GM15510 (cell line): ENCODE results near the gene ADGRG2.

Experiments used
- POLR2A ChIP-seq: IDR thresholded peaks from 3 replicates; pipeline ENCODE4 v1.6.1; 2011; ENCODE audit warnings: borderline replicate concordance; ENCODE audit not compliant: insufficient read length; ENCODE audit errors: extremely low read depth

The ADGRG2 gene, protein sequence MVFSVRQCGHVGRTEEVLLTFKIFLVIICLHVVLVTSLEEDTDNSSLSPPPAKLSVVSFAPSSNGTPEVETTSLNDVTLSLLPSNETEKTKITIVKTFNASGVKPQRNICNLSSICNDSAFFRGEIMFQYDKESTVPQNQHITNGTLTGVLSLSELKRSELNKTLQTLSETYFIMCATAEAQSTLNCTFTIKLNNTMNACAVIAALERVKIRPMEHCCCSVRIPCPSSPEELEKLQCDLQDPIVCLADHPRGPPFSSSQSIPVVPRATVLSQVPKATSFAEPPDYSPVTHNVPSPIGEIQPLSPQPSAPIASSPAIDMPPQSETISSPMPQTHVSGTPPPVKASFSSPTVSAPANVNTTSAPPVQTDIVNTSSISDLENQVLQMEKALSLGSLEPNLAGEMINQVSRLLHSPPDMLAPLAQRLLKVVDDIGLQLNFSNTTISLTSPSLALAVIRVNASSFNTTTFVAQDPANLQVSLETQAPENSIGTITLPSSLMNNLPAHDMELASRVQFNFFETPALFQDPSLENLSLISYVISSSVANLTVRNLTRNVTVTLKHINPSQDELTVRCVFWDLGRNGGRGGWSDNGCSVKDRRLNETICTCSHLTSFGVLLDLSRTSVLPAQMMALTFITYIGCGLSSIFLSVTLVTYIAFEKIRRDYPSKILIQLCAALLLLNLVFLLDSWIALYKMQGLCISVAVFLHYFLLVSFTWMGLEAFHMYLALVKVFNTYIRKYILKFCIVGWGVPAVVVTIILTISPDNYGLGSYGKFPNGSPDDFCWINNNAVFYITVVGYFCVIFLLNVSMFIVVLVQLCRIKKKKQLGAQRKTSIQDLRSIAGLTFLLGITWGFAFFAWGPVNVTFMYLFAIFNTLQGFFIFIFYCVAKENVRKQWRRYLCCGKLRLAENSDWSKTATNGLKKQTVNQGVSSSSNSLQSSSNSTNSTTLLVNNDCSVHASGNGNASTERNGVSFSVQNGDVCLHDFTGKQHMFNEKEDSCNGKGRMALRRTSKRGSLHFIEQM

DNA sequence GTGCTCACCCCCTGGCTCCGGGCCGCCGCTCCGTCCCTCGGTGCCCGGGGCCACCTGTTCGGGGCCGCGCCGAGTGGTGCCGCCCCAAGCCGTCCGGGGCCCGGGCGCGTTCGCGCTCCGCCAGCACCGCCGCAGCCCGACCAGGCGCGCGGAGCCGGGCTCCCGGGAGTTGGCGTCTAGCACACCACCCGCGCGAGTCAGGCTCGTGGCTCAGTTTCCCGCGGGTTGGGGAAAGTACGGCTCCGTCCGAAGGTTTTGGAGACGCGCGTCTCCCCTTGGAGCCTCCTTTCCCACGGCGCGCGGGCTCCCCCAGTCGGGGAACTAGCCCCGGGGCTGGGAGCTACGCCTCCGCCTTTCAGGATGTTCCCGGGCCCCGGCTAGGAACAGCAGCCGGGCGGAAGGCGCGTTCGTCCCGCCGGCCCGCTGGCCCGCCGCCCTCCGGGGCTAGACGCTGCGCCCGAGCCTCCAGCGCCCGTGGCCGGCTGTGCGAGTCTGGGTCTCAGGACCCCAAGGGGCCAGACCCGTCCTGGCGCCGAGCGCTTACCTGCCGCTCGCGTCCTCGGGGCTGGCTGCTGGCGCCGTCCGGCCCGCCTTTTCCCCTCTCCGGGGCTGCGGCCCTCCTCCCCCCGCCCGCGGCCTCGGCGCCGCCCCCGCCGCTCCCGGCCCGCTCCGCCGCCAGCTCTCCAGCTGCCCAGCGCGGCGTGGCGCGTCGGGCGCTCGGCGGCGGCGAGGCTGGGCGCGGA is at the start of gene ADGRG2:
Gene ADGRG2 (minus strand): TSS at position 571 of the 743 bp plus-strand sequence. CDS start 53,634 bp downstream, outside the sequence.
- TF ChIP-seq POLR2A = no peak

DNA sequence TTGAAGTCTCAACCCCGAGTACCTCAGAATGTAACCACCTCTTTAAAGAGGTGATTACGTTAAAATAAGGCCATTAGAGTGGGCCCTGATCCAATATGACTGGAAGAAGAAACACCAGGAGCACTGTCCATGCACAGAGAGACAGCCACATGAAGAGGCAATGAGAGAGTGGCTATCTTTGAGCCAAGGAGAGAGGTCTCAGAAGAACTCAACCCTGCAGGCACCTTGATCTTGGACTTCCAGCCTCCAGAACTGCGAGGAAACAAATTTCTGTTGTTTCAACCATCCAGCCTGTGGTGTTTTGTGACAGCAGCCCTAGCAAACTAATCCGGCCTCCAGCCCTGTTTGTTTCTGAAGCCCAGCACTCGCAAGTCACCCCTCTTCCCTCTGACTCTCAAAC is 46.3 kb upstream of the ADGRG2 start:
- TF ChIP-seq POLR2A = no peak

DNA sequence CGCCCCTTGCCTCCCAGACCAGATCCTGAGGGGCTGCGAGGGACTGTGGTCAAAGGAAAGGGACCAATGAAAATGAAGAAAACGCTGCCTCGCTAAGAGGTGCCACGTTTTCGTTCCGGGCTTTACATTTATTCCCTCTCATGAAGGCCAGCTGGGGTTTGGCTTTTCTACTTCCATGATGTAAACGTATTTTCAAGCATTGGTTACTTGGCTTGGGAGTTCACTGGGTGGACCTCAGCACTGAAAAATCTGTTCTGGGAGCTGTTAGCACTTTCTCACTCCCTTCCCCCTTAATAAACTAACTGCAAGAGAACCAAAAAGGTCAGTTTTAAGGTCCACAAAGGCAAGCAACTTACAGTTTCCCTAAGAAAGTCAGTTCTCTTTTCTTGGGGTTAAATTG is 40.6 kb upstream of the ADGRG2 start:
- no peak for TF ChIP-seq POLR2A

DNA sequence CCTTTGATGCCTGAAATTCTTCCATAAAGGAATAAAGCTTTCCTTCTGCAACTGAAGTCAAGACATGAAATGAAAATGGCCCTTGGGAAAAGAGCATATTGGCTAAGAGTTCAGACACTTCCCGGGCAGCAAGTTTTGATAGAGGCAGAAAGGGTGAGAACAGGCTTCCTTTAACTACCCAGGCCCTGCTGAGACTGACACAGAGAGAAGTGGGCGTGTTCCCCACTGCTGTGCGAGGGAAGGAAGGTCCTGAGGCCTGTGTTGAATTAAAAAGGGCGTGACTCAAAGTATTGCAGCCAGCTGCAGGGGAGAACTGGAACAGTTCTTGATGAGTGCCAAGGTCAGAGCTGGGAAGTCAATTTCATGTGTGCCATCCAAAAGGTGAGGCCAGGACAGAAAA is 33.9 kb upstream of the ADGRG2 start:
- TF ChIP-seq POLR2A = no peak

DNA sequence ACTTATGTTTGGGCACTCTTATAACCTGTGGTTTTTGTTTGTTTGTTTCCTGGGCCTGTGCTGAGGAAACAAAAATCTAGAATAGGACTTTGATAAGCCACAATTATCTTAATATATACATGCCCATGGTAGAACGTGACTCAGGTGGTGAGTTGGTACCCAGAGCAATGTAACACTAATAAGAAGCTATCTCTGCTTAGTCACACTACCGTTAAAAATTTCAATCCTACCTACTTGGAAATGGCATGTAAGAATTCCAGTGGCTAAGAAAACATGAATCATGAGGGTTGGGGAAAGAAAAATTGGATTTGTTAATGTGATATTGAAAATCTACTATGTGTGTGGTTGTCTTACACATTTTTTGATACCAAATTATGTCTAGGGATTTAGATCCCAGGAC is 30.5 kb upstream of the ADGRG2 start:
- no peak for TF ChIP-seq POLR2A

DNA sequence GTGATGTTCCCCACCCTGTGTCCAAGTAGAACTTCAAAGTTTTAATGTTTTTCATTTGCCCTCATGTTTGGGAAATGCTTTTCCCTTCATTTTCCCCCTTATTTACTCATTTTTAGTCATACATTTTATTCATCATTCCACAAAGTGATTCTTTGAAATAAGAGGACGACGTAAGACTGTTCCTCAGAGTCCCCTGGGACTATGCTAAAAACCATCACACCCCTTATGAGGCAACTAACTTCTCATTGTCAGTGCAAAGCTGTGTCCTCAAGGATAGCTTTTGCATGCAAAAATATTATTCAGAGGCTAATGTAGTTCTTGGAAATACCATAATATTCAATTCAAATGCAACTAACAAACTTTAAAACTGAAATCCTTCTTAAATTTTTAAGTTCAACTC is 14.8 kb upstream of the ADGRG2 start:
- no peak for TF ChIP-seq POLR2A

DNA sequence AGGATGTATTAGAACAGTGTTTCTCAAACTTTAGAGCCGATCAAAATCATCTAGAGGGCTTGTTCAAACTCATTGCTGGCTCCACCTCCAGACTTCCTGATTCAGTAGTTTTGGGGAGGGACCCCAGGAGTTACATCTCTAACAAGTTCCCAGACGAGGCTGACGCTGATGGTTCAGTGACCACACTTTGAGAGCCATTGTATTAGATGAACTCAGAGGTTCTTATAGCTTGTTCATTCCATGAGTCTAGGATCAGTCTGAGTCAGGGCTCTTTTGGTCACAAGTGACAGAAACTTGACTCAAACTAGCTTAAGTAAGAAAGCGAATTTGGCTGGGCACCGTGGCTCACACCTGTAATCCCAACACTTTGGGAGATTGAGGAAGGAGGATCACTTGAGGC is 11.5 kb upstream of the ADGRG2 start:
- TF ChIP-seq POLR2A = no peak

DNA sequence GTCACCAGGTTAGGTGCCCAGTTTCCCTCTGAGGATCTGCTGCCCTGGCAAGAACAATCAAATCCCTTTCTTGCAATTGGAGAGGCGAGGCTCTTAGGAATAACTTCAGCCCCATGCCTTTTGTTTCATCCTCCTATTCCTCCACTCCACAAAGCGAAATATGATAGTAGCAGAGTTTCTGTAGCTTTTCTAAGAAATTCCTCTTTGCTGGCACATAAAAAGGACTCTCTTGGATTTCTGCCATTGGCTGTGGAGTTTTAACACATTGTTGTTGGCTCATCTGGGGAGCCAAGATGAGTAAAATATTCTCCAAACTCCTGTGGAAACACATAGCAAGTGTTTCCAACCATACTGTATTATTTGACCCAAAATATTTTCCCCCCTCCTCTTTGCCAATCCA is 11.0 kb upstream of the ADGRG2 start:
- no peak for TF ChIP-seq POLR2A

DNA sequence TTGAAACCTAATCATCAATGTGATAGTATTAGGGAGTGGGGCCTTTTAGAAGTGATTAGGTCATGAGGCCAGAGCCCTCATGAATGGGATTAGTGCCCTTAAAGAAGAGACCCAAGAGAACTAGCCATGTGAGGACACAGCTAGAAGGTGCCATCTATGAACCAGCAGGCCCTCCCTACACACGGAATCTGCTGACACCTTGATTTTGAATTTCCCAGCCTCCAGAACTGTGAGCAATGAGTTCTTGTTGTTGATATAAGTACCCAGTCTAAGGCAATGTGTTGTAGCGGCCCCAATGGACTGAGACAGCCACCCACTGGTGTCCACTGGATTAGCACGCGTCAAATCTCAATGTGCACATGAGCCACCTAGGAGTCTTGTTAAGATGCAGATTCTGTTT is 8.4 kb upstream of the ADGRG2 start:
- TF ChIP-seq POLR2A = no peak

DNA sequence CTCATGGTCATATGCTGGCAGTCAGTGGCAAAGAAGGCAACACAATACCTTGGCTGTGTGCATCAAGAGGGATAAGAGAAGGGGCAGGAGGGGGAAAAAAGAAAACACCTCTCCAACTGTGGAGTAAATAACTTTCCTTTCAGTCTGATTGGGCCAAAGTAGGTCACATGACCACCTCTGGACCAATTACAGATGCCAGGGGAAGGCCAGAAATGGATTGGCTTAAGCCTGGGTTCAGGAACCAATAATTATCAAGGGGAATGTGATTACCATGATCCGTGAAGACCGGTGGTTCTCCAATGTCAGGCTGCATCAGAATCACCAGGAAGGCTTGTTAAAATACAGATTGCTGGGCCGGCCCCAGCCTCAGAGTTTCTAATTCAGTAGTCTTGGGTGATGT is 7.4 kb upstream of the ADGRG2 start:
- TF ChIP-seq POLR2A = no peak

DNA sequence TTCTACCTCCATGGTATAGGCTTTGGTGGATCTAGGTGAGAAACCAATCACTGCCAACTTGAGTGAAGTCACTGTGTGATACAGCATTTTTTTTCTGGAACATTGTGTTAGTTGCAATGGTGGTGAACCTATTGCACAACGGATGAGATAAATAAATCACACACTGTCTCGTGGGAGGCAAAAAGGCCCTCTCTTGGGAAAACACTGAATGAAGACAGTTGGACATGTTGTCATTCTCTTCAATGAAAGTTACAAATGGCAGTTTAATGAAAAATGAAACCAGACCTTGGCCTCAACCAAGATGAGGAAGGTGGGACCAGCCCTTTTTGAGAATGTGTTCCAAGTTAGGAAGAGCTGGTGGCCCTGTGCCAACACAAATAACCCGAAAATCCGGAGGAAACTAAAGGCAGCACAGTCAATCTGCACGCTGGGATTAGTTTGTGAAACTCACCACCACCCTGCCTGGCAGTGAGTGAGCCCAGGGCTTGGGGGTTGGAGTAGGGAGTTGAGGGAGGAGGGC is 5.4 kb upstream of the ADGRG2 start:
- no peak for TF ChIP-seq POLR2A

DNA sequence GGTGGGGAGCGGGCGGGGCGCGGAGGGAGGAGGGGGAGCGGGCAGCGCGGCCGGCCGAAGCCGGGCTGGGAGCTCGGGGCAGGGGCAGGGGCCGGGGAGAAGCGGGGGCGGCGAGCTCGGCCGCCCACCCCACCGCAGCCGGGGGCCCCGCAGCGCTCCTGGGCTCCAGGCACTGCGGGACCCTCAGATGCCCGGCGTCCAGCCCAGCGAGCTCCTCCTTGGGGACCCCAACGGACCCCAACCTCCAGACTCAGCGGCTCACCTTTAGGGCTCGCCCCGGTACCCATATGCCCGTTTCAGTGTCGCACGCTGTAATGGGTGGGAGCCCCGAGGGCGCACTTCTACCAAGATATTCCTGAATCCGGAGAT is 357 bp upstream of the ADGRG2 start:
- TF ChIP-seq POLR2A = no peak

DNA sequence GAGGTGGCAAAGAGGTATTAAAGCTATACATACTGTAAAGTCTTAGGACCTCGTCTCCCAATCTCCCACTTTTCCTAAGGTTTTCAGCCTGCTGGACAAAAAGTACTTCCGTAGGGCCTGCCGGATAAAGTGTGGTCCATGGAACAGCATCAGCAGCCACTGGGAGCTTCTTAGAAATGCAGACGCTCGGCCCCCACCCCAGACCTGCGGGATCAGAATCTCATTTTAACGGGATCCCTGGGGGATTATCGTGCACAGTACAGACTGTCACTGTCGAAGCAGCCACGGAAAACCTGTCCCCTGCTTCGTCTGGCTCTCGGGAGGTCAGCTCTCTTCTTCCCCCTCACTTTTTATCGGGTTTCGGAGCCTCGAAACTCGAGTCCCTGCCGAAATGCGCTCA is 802 bp downstream of the ADGRG2 start:
- TF ChIP-seq POLR2A = no peak

DNA sequence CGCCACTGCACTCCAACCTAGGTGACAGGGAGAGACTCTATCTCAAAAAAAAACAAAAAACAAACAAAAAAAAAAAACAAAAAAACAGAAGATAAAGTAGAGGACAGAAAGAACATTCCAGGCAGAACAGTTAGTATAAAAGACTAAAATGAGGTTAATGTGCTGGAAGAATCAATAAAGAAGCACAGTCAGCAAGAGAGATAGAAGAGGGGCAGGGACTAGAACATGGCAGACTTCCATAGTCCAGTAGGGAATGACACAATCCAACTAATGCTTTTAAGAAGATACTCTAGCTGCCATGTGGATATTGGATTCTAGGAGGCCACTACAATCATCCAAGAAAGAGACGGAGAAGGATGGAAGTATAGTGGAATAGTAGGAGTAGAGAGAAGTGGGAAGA is 11.6 kb downstream of the ADGRG2 start:
- no peak for TF ChIP-seq POLR2A

DNA sequence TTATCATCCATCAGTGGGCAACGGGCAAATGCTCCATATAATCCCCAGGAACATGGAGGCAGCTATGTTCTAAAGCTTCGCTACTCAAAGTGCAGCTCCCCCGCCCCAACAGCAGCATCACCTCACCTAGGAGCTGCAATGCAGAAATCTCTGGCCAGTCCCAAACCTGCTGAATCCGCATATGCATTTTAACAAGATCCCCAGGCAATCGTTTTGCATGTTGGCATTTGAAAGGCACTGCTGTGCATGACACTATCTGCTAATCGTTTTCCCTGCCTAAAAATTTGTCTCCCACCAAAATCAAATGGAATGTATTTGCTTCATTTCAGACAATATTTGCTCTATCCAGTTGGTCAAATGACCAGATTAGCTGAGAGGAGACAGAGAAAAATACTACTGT is 15.2 kb downstream of the ADGRG2 start:
- no peak for TF ChIP-seq POLR2A
